Endothelial cell of umbilical vein (primary cell): ENCODE measurements around the gene CNOT4. TPM values are rescaled to one million over a fixed set of nuclear protein-coding genes. Genes with fewer than 3 reads are reported as not detected.

Experiments used
- BruUV-seq: library from RNA; stranded (reverse); fragments of 400-500 nt; replicated peaks from 2 replicates; lab custom pipeline; 2021; lab: Mats Ljungman, UMichigan
- CTCF ChIA-PET: fragments of 300-600, 350-600 bp; sonication (Branson Sonifier 250); formaldehyde crosslinking; loops from one replicate; lab custom pipeline; 2021; ENCODE audit warnings: antibody characterized with exemption, inconsistent platforms; lab: Charles Lee
- POLR2A ChIA-PET: fragments of 300-600, 350-600 bp; sonication (Branson Sonifier 250); formaldehyde crosslinking; loops from one replicate; lab custom pipeline; 2021; ENCODE audit warnings: antibody characterized with exemption, inconsistent platforms; lab: Charles Lee
- DNase-seq: peaks from one replicate; pipeline ENCODE4 v3.0.0-alpha.2; 2011; ENCODE audit warnings: low read depth, low spot score
- FAIRE-seq: peaks from 2 replicates; lab custom pipeline; 2011; peaks lifted over from hg19 to GRCh38; lab: Jason Lieb, UNC
- H2AFZ ChIP-seq: 2 replicates; pipeline ENCODE4 v1.6.0; 2012; ENCODE audit warnings: low read depth, low read length, control low read depth, inconsistent platforms
- H3K27ac ChIP-seq: 2 replicates; pipeline ENCODE4 v1.5.1; 2011; ENCODE audit warnings: low read depth, mild to moderate bottlenecking, control low read depth, low read length, moderate library complexity; ENCODE audit not compliant: insufficient read depth
- H3K27me3 ChIP-seq, 2 experiments: 2 replicates each; pipeline versions ENCODE4 v1.6.0 to v1.6.1; 2011; ENCODE audit warnings: low read length in 2 of 2, mixed read lengths in 1 of 2; ENCODE audit not compliant: control insufficient read depth in 2 of 2, insufficient read depth in 2 of 2
- H3K36me3 ChIP-seq, 2 experiments: 2 replicates in 1 of 2; 3 replicates in 1 of 2; pipeline ENCODE4 v1.5.1; 2011; ENCODE audit warnings: low read length in 2 of 2, mild to moderate bottlenecking in 1 of 2, moderate library complexity in 1 of 2; ENCODE audit not compliant: control insufficient read depth in 2 of 2, insufficient read depth in 2 of 2; ENCODE audit errors: extremely low read depth in 1 of 2
- H3K4me1 ChIP-seq: 3 replicates; pipeline ENCODE4 v1.5.1; 2011; ENCODE audit warnings: mild to moderate bottlenecking, low read length; ENCODE audit not compliant: control insufficient read depth, insufficient read depth; ENCODE audit errors: extremely low read depth
- H3K4me2 ChIP-seq: 2 replicates; pipeline ENCODE4 v1.6.1; 2011; ENCODE audit warnings: low read length, control low read depth, mixed read lengths; ENCODE audit not compliant: insufficient read depth
- H3K4me3 ChIP-seq, 3 experiments: fragments of 200-600 bp in 1 of 3; sonication (generic), shearing (Covaris generic) in 1 of 3; replicated peaks in 1 of 3; 2 replicates each; pipeline ENCODE4 v1.5.1; 2011 to 2016; ENCODE audit warnings: control low read depth in 3 of 3, low read length in 3 of 3, mild to moderate bottlenecking in 2 of 3, inconsistent platforms in 1 of 3, low read depth in 1 of 3, moderate library complexity in 1 of 3; ENCODE audit not compliant: insufficient read depth in 1 of 3
- H3K79me2 ChIP-seq: 2 replicates; pipeline ENCODE4 v1.6.0; 2012; ENCODE audit warnings: low read length, inconsistent platforms; ENCODE audit not compliant: control insufficient read depth, insufficient read depth
- H3K9ac ChIP-seq: replicated peaks from 2 replicates; pipeline ENCODE3; 2011; ENCODE audit warnings: low read length, control low read depth; ENCODE audit not compliant: insufficient read depth; ENCODE audit errors: extremely low read depth
- H3K9me1 ChIP-seq: replicated peaks from 3 replicates; pipeline ENCODE4 v1.6.0; 2011; ENCODE audit warnings: mild to moderate bottlenecking, low read length; ENCODE audit not compliant: control insufficient read depth, insufficient read depth; ENCODE audit errors: extremely low read depth
- H3K9me3 ChIP-seq: replicated peaks from 2 replicates; pipeline ENCODE4 v1.5.1; 2012; ENCODE audit warnings: low read length, inconsistent platforms; ENCODE audit not compliant: control insufficient read depth, insufficient read depth
- H4K20me1 ChIP-seq: replicated peaks from 2 replicates; pipeline ENCODE3; 2011; ENCODE audit warnings: mild to moderate bottlenecking, low read length; ENCODE audit not compliant: control insufficient read depth, insufficient read depth; ENCODE audit errors: extremely low read depth
- EZH2 ChIP-seq: IDR thresholded peaks from 2 replicates; pipeline ENCODE4 v1.6.1; 2012; ENCODE audit warnings: borderline replicate concordance, low read depth, mild to moderate bottlenecking, moderate library complexity, low read length, inconsistent platforms; ENCODE audit not compliant: severe bottlenecking
- FOS ChIP-seq: IDR thresholded peaks from 2 replicates; pipeline ENCODE4 v1.6.1; 2011; ENCODE audit warnings: mild to moderate bottlenecking, low read length, moderate library complexity, borderline replicate concordance; ENCODE audit not compliant: insufficient read depth
- GATA2 ChIP-seq: IDR thresholded peaks from 2 replicates; pipeline ENCODE4 v1.7.0; 2011; ENCODE audit warnings: low read depth, mild to moderate bottlenecking, moderate library complexity, mixed read lengths, low read length; ENCODE audit not compliant: insufficient read length, insufficient read depth
- JUN ChIP-seq: IDR thresholded peaks from 2 replicates; pipeline ENCODE4 v1.6.1; 2011; ENCODE audit warnings: borderline replicate concordance, low read depth; ENCODE audit not compliant: insufficient read length, insufficient read depth
- MYC ChIP-seq: IDR thresholded peaks from one replicate; pipeline ENCODE4 v1.6.1; 2011; ENCODE audit warnings: mild to moderate bottlenecking, low read depth, low read length
- POLR2A ChIP-seq: IDR thresholded peaks from 2 replicates; pipeline ENCODE4 v1.6.1; 2012; ENCODE audit warnings: low read depth, mild to moderate bottlenecking, control low read depth, low read length
- POLR2AphosphoS5 ChIP-seq: IDR thresholded peaks from 2 replicates; pipeline ENCODE4 v1.6.1; 2012; ENCODE audit warnings: low read depth, mild to moderate bottlenecking, control low read depth, low read length, moderate library complexity; ENCODE audit not compliant: insufficient read depth
- dilution Hi-C: fragments of 300-500 bp; cut with MboI; formaldehyde crosslinking; loops from one replicate; pipeline ENCODE4 v1.15.0; 2019; ENCODE audit warnings: low sequenced_read_pairs; ENCODE audit not compliant: extremely low pct_ligation_motif_present
- intact Hi-C: fragments of 100-400 bp; cut with micrococcal nuclease; formaldehyde crosslinking; loops from one replicate; pipeline ENCODE4 v1.10.0; 2022
- polyA plus RNA-seq, 4 experiments: library from polyadenylated mRNA; depleted of rRNA in 3 of 4; stranded (reverse) in 3 of 4; unstranded in 1 of 4; fragments of >200 nt; gene quantifications; 2 replicates each; pipeline versions ENCODE4 v1.2.1 to v1.2.3, GENCODE V29; 2011 to 2012; ENCODE audit warnings: missing spikeins in 1 of 4
- total RNA-seq: library from RNA; stranded (reverse); gene quantifications from 2 replicates; pipeline ENCODE4 v1.2.3, GENCODE V29; 2021
- TF ChIP-seq, protein P1 (sequence below): IDR thresholded peaks from 2 replicates; pipeline ENCODE4 v1.6.1; 2011; ENCODE audit not compliant: insufficient read depth, insufficient read length
- TF ChIP-seq, protein P2 (sequence below), 2 donors: IDR thresholded peaks; 1 replicate in 1 of 2; 2 replicates in 1 of 2; pipeline ENCODE4 v1.5.1; 2011; ENCODE audit warnings: low read length in 2 of 2, mild to moderate bottlenecking in 2 of 2, moderate library complexity in 2 of 2, control low read depth in 1 of 2, inconsistent platforms in 1 of 2, low read depth in 1 of 2; ENCODE audit not compliant: insufficient read depth in 1 of 2; ENCODE audit errors: extremely low read depth in 1 of 2

Gene CNOT4
- total and polyA plus RNA-seq, 2 donors (not counting 3 experiments of a cell fraction or from before 2014, with no cell fraction given) = 10.3 to 21.7 TPM

DNA sequence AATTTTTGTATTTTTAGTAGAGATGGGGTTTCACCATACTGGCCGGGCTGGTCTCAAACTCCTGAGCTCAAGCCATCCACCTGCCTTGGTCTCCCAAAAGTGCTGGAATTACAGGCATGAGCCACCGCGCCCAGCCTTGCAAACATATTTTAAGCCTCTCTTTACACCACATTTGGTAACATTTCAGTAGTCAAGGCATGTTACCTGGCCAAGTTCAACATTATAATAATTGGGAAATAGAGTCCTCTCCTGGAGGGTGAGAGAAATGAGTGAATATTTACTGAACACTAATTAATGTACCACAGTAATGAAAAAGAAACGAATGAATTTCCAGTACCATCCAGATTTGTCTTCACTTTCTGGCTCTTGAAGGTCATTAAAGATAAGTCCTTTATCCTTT lies 10.0 kb upstream of the CNOT4 start:
- Histone ChIP-seq H3K9me1 (no peaks in the 10 kb centered on the region), H3K79me2 (no peaks in the 10 kb centered on the region), H3K9ac (no peak overlapping the region), H3K4me2 (no peak overlapping the region), H2AFZ (no peak overlapping the region), H3K4me1 (no peaks in the 10 kb centered on the region), H3K9me3 (no peaks in the 10 kb centered on the region), H4K20me1 (no peaks in the 10 kb centered on the region), H3K4me3 (no peak overlapping the region), H3K27me3 (no peaks in the 10 kb centered on the region), H3K36me3 (no peaks in the 10 kb centered on the region), H3K27ac (no peak overlapping the region)
- ChIA-PET CTCF (interaction anchor here (0.5 to 1.5 kb wide), 7 partner anchors 9 to 288 kb away, joined by 3 to 5 read pairs (median 3); no protein-coding TSS in a partner anchor), POLR2A (no interaction called here)
- intact Hi-C loops (no loop called here), dilution Hi-C loops (no loop called here)
- no TSS peak for BruUV-seq
- TF ChIP-seq EZH2 (no peak), FOS (no peak), MYC (no peak), POLR2A (no peak), JUN (no peak), GATA2 (no peak), POLR2AphosphoS5 (no peak)
- TF ChIP-seq, protein P1, sequence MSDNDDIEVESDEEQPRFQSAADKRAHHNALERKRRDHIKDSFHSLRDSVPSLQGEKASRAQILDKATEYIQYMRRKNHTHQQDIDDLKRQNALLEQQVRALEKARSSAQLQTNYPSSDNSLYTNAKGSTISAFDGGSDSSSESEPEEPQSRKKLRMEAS = no peak
- TF ChIP-seq, protein P2, sequence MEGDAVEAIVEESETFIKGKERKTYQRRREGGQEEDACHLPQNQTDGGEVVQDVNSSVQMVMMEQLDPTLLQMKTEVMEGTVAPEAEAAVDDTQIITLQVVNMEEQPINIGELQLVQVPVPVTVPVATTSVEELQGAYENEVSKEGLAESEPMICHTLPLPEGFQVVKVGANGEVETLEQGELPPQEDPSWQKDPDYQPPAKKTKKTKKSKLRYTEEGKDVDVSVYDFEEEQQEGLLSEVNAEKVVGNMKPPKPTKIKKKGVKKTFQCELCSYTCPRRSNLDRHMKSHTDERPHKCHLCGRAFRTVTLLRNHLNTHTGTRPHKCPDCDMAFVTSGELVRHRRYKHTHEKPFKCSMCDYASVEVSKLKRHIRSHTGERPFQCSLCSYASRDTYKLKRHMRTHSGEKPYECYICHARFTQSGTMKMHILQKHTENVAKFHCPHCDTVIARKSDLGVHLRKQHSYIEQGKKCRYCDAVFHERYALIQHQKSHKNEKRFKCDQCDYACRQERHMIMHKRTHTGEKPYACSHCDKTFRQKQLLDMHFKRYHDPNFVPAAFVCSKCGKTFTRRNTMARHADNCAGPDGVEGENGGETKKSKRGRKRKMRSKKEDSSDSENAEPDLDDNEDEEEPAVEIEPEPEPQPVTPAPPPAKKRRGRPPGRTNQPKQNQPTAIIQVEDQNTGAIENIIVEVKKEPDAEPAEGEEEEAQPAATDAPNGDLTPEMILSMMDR (IDR thresholded peaks at IDR 0.05; ENCODE audit: extremely low read depth in 1 of 2, insufficient read depth in 1 of 2, low read depth in 1 of 2, low read length in 2 of 2) = no peak
- no peak for DNase-seq
- FAIRE-seq = no peak
